ENCODE measurements around the gene C6.

Gene C6

DNA sequence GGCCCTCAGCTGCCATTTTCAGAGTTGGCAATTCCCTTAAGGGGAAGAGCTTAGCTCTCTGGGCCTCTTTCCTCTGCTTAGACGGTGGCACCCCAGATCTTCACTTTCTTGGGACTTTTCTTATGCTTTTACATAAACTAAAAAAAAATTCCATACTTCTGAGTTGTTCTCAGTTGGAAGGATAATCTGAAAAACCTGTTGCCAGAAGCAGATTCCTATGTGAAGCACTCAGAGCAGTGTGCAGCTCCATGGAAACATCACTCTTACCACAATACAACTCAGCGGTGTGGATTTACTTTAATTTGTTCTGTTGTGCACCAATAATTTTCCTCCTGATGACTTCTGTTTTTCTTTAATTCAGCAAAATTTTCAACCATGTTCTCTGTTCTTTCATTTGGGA is 98.1 kb downstream of the C6 start:
- DNase-seq = no peak

DNA sequence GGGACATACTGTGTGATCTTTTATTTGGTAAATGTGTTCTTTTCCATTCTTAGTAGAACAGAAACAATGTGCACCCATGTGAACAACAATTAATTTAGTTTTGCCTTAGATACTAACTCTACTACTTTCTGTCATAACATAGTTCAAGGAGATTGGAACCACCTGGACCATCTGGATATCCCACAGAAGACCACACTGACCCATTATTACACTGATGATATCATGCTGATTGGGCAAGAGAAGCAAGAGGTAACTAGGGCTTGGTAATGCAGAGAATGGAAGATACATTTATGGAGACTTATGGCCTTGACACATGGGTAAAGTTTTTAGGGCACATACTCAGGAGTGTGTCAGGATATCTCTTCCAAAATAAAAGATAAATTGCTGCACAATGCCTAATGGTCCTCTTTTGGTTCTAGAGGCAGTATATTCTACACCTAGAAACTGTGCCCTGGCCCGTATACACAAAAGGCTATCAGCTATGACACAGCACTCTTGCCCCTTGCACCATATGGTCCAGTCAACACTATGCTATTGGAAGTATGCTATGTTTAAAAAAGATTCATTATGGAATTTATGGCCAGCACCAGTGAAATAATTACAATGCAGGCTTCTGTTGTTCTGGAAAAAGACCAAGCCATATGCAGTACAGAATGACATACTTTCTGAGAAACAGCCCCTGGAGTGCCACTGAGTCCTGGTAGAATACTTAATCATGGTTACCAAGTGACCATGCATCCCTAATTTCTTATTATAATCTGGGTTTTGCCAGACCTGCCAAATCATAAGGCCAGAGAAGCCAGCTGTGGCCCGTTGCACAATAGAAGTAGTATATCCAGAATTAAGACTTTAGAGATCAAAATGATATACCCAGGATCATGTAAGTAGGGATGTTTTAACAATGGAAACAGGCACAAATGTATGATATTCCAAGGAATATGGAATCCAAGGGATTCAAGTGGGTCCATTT is 100.6 kb downstream of the C6 start:
- no peak for DNase-seq

DNA sequence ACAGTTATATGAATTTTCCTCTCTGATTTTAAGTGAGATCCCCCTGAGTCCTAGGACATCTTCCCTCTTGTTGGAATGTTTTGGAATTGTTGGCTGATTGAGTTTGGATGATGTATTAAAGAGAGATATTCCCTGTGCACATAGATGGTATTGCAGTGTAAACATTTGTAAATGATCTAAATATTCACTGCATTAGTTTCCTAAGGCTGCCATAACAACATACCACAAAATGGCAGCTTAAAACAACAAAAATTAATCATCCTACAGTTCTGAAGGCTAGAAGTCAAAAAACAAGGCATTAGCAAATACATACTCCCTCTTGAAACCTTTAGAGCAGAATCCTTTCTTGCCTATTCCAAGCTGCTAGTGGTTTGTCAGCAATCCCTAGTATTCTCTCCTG is 104.1 kb downstream of the C6 start:
- no peak for DNase-seq

DNA sequence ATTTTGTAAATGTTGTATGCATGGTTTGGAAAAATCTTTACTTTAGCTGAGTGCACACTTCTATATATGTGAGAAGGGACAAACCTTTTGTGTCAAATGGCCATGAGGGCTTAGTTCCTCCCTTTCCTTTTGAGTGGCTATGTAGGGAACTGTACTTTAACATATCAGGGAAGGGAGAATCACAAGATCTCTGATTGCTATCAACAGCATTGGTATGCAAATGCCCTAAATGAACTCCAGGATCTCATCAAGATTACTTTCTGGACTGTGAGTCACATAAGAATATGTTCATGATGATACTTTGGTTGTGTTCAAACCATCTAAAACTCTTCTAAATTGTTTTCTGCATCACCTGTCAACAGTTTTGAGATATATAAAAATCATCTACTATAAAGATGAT is 111.0 kb downstream of the C6 start:
- no peak for DNase-seq

DNA sequence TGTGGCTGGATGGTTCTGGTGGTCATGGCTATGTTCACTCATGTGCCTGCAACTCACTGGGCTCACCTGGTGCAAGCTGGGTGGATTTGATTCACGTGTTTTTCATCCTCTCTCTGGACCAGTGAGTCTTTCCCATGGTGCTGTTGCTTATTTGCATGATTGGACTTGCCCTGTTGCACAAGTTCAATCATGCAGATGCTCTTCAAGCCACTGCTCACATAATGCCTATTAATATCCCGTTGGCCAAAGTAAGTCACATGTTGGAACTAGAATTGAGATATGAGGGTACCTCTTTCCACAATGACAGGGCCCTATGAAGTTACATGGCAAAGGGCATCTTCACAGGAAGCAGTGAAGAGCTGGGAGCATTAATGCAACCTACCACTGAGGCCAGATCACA is 115.7 kb downstream of the C6 start:
- no peak for DNase-seq

DNA sequence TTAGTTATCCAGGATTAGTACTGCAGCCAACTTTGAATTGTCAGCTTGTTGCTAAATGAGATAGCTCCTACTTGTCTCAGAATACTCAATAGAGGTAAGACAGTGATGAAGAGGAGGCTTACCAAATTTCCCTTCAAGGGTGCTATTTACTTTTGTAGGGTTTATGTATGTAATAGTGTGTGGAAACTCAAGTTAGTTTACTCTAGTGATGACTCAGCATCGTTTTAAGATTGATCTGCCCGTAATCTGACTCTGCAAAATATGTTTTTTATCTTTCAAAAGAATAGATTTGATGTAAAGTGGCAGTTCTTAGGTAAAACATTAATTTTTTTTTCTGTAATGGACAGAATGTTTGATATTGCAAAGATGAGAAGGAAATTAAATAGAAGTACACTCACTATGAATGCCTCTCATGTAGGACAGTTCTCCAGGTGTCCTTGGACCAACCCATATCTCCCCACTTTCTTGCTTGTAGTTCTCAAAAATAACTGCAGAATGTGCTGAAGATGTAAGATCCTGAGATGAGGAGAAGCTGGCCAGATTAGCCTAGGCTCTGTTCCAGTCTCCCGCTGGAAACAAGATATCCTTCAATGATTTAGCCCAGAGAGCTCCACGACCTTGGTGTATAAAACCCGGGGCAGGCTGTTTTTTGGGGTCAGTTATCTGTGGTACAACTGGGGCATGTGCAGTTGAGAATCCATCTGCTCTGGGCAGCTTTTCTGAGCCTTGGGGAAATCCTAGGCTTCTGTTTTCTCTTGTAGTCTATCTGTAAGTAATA is 117.8 kb downstream of the C6 start:
- DNase-seq = no peak

DNA sequence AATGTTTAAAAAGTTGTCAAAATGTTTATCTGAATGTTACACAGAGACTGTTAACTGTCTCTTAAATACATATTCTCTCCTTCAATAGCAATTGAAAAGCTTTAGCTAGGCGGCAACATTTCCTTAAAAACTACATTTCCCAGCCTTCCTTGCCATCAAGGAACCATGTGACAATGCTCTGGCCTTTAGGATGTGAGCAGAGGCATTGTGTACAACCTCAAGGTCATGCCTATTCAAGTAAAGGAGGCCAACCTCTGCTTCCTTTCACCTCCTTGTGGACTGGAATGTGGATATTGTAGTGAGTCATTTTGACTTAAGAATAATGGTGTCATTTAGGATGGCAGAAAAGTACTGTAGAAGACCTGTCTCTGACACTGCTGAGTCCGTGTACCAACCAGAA is 118.5 kb downstream of the C6 start:
- DNase-seq = no peak

DNA sequence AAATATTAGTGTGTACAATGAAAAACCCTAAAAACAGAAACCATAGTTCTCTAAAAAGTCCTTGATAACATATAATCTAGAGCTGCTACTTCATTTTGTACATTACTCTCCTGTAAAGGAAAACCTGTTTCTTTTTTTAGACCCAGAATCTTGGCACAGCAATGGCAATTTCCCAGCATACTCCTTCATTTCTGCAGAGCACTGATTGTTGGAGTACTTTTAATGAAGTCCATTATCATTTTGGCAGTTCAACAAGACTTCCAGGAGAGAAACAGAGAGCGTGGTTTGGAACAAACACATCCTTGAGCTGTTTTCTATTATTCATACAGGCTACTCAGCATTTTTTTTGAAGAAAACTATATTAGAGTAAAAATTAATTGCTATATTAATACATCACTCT is 119.5 kb downstream of the C6 start:
- DNase-seq = no peak
